ENCODE results near the gene ZSWIM6.

DNA sequence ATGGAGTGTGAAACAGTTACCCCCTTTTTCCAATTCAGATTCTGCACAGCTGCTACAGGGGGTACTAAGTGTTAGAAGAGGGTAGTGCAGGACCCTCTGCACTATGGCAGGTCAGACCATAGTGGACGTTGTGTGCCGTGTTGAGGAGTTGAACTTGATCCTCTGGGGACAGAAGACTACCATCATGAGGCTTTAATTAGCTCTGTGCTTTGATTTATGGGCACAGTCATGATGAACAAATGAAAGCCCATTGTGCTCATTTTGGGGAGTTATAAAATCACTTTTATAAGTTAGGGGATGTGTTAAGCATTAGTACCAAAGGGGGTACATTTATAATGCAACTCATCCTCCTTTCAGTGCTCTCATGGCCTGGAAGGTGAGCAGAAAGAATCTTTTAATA lies 62.7 kb downstream of the ZSWIM6 start:
- TF ChIP-seq EZH2 (IDR thresholded peaks at IDR 0.05) (no peak), POLR2AphosphoS5 (IDR thresholded peaks at IDR 0.05; ENCODE audit: borderline replicate concordance, low read depth, low read length) (no peak)

Data from SK-N-MC (cell line).